Stomach (tissue), 4 donors: ENCODE results near the gene BCAM.

Source experiments
- CTCF ChIP-seq, 7 experiments: fragments of 450-650 bp in 4 of 7; fragments of 200-600 bp in 3 of 7; sonication (generic) in 3 of 7; IDR thresholded peaks; one replicate each; pipeline ENCODE4 v1.5.1; 2016 to 2019; ENCODE audit warnings: antibody characterized with exemption in 7 of 7, control low read depth in 2 of 7, mild to moderate bottlenecking in 1 of 7
- EP300 ChIP-seq: sonication (generic); formaldehyde crosslinking; IDR thresholded peaks from one replicate; pipeline ENCODE4 v1.6.1; 2017; ENCODE audit warnings: antibody characterized with exemption
- POLR2A ChIP-seq, 4 donors: fragments of 450-650 bp; IDR thresholded peaks; one replicate each; pipeline ENCODE4 v1.6.1; 2016; ENCODE audit warnings: antibody characterized with exemption in 4 of 4, control low read depth in 2 of 4, mild to moderate bottlenecking in 1 of 4, moderate library complexity in 1 of 4
- POLR2AphosphoS5 ChIP-seq, 3 donors: sonication (generic); formaldehyde crosslinking; IDR thresholded peaks; one replicate each; pipeline ENCODE4 v1.6.1; 2016; ENCODE audit warnings: antibody characterized with exemption in 3 of 3

GRCh38 chr19:44813070-44813840, 4.4 kb downstream of the BCAM start:
- TF ChIP-seq POLR2A (IDR thresholded peaks at IDR 0.05) (no peak), CTCF (IDR thresholded peaks at IDR 0.05) (no peak), POLR2AphosphoS5 (IDR thresholded peaks at IDR 0.05) (no peak), EP300 (no peak)
